ENCODE data around the gene STXBP5. TPM values are rescaled to one million over a fixed set of nuclear protein-coding genes. Genes with fewer than 3 reads are reported as not detected.

STXBP5 gene
- total RNA-seq, 1 experiment from 2014 or later = 10.1 TPM

DNA sequence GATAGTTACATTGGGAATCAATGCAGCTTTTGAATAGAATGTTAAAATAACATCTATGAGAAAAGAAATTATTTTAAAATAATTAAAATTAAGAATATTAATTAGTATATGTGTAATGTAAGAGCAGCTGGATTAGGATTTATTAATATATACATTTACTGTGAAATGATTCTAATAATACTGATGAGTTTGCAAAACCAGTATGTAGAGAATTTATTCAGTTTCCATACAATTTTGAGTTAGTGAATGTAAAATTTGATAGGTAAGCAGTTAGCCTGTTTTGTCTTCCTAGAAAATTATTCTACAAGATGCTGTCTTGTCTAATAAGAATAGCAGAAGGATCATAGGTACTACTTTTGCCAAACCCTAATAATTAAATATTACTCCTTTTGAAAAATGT is 70.6 kb downstream of the STXBP5 start:
- no peaks in the 10 kb centered on the region for H3K9me3 Mint-ChIP-seq (ENCODE audit: low read depth, unreplicated experiment)
- no TSS peak for BruUV-seq (replicated peaks)
- H3K36me3 Mint-ChIP-seq (ENCODE audit: insufficient read depth, unreplicated experiment) = no peaks in the 10 kb centered on the region
- CTCF ChIA-PET = no interaction called here
- TF ChIP-seq, protein P1, sequence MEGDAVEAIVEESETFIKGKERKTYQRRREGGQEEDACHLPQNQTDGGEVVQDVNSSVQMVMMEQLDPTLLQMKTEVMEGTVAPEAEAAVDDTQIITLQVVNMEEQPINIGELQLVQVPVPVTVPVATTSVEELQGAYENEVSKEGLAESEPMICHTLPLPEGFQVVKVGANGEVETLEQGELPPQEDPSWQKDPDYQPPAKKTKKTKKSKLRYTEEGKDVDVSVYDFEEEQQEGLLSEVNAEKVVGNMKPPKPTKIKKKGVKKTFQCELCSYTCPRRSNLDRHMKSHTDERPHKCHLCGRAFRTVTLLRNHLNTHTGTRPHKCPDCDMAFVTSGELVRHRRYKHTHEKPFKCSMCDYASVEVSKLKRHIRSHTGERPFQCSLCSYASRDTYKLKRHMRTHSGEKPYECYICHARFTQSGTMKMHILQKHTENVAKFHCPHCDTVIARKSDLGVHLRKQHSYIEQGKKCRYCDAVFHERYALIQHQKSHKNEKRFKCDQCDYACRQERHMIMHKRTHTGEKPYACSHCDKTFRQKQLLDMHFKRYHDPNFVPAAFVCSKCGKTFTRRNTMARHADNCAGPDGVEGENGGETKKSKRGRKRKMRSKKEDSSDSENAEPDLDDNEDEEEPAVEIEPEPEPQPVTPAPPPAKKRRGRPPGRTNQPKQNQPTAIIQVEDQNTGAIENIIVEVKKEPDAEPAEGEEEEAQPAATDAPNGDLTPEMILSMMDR (IDR thresholded peaks at IDR 0.05; ENCODE audit: unreplicated experiment) = no peak
- intact Hi-C loops (cut with micrococcal nuclease; ENCODE audit: unreplicated experiment) = no loop called here
- no peaks in the 10 kb centered on the region for H3K27me3 Mint-ChIP-seq (ENCODE audit: unreplicated experiment)
- H3K4me3 Mint-ChIP-seq (ENCODE audit: low read depth, unreplicated experiment) = no peak overlapping the region
- H3K4me1 Mint-ChIP-seq (ENCODE audit: low read depth, unreplicated experiment) = no peaks in the 10 kb centered on the region
- no peak for DNase-seq
- H3K27ac Mint-ChIP-seq (ENCODE audit: unreplicated experiment) = no peak overlapping the region

DNA sequence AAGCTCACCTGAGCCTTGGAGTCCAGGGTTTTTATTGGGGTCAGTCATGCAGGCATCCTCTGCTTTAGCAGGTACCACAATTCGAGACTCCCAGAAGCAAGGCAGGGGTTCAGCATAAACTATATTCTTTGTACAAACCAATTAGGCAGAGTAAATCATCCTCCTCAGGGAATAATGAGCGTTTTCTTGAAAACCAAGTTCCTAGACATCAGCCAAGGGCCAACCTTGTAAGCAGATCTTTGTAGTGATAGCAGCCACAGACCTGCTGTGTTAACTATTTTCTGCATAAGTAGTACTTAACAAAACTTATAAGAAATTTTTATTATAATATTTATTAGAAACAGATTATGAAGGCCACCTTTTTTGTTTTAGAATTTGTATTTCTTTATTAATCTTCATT is 74.7 kb downstream of the STXBP5 start:
- Mint-ChIP-seq H3K36me3 (ENCODE audit: insufficient read depth, unreplicated experiment) (no peaks in the 10 kb centered on the region), H3K27me3 (ENCODE audit: unreplicated experiment) (no peaks in the 10 kb centered on the region), H3K9me3 (ENCODE audit: low read depth, unreplicated experiment) (no peaks in the 10 kb centered on the region), H3K4me3 (ENCODE audit: low read depth, unreplicated experiment) (no peak overlapping the region), H3K27ac (ENCODE audit: unreplicated experiment) (no peak overlapping the region), H3K4me1 (ENCODE audit: low read depth, unreplicated experiment) (no peaks in the 10 kb centered on the region)
- intact Hi-C loops (cut with micrococcal nuclease; ENCODE audit: unreplicated experiment) = no loop called here
- CTCF ChIA-PET = no interaction called here
- BruUV-seq (replicated peaks) = no TSS peak
- TF ChIP-seq, protein P1 (IDR thresholded peaks at IDR 0.05; ENCODE audit: unreplicated experiment) = no peak
- DNase-seq = no peak

DNA sequence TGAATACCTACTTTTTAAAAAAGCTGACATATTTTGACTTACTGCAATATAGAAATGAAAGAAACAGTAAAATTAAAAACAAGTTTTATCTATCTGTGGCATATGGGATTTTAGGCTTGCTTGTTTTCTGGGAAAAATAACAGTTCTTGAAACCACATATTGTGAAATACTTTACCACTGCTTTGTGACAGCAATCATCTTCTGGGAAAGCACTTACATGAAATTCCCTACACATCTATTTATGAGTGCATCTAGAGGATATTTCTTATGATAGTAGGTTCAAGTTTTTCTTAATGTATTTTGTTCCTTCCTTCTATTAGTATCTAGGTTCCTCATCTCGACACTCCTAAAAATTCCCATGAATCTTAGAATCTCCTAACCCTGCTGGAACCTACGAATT is 75.2 kb downstream of the STXBP5 start:
- Mint-ChIP-seq H3K9me3 (ENCODE audit: low read depth, unreplicated experiment) (no peaks in the 10 kb centered on the region), H3K36me3 (ENCODE audit: insufficient read depth, unreplicated experiment) (no peaks in the 10 kb centered on the region), H3K4me1 (ENCODE audit: low read depth, unreplicated experiment) (peaks cover 2% of the 10 kb centered on the region), H3K27me3 (ENCODE audit: unreplicated experiment) (no peaks in the 10 kb centered on the region), H3K4me3 (ENCODE audit: low read depth, unreplicated experiment) (no peak overlapping the region), H3K27ac (ENCODE audit: unreplicated experiment) (no peak overlapping the region)
- BruUV-seq (replicated peaks) = no TSS peak
- intact Hi-C loops (cut with micrococcal nuclease; ENCODE audit: unreplicated experiment) = no loop called here
- TF ChIP-seq, protein P1 (IDR thresholded peaks at IDR 0.05; ENCODE audit: unreplicated experiment) = no peak
- DNase-seq = no peak
- CTCF ChIA-PET = no interaction called here

DNA sequence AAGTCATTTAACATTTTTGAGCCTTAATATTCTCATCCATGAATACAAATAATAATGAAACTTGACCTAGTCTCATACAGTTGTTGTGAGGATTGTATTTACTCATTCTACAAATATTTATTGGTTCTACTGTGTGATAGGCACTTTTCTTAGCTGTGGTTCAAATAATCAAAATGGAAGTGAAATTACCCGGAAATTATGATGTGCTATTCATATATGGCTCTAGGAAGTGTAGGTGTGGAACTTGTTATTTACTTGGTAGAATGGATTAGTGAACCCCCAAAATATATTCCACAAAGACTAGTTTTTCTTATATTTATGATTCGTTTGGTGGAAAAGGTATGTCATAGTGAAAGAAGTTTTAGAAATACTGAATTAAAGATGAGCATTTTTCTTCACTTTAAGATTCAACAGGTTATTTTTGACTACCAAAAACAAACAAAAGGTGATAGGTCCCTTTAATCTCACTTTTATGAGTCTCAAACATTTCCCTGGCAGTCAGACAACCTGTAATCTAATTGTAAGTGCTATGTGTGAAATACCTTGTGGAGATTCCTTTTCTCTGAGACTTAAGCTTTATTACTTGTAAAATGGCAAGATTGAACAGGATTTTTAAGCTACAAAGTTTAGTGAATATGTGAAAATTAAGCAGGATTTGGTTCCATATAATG is 77.8 kb downstream of the STXBP5 start:
- DNase-seq = no peak
- peaks cover 10% of the 10 kb centered on the region for H3K4me1 Mint-ChIP-seq (ENCODE audit: low read depth, unreplicated experiment)
- CTCF ChIA-PET = no interaction called here
- no peak overlapping the region for H3K4me3 Mint-ChIP-seq (ENCODE audit: low read depth, unreplicated experiment)
- H3K27me3 Mint-ChIP-seq (ENCODE audit: unreplicated experiment) = no peaks in the 10 kb centered on the region
- TF ChIP-seq, protein P1 (IDR thresholded peaks at IDR 0.05; ENCODE audit: unreplicated experiment) = no peak
- intact Hi-C loops (cut with micrococcal nuclease; ENCODE audit: unreplicated experiment) = no loop called here
- H3K9me3 Mint-ChIP-seq (ENCODE audit: low read depth, unreplicated experiment) = no peaks in the 10 kb centered on the region
- H3K27ac Mint-ChIP-seq (ENCODE audit: unreplicated experiment) = no peak overlapping the region
- no peaks in the 10 kb centered on the region for H3K36me3 Mint-ChIP-seq (ENCODE audit: insufficient read depth, unreplicated experiment)
- BruUV-seq (replicated peaks) = no TSS peak

Measured in Calu3 (cell line).